Activated CD8-positive, alpha-beta T cell treated with anti-CD3 and anti-CD28 coated beads for 36 hours (primary cell): ENCODE measurements around the gene SCAF4. TPM values are rescaled to one million over a fixed set of nuclear protein-coding genes. Genes with fewer than 3 reads are reported as not detected.

Experiments used
- ATAC-seq: fragments of 200-7000 bp; cut with Tn5 transposase; one replicate; pipeline ENCODE4 v1.10.0; 2021; ENCODE audit warnings: mild to moderate bottlenecking, moderate library complexity
- CTCF ChIA-PET: fragments of 350-600 bp; sonication (Branson Sonifier 250); formaldehyde crosslinking; loops from one replicate; lab custom pipeline; 2021; ENCODE audit warnings: antibody characterized with exemption; lab: Charles Lee
- POLR2A ChIA-PET: fragments of 350-600 bp; sonication (Branson Sonifier 250); formaldehyde crosslinking; loops from one replicate; lab custom pipeline; 2021; ENCODE audit warnings: antibody characterized with exemption; lab: Charles Lee
- DNase-seq: peaks from one replicate; pipeline ENCODE4 v3.0.0-alpha.2; 2020
- H3K27ac Mint-ChIP-seq: one replicate; pipeline ENCODE4 v1.8.0; 2021; ENCODE audit warnings: mild to moderate bottlenecking, mixed read lengths
- H3K27me3 Mint-ChIP-seq: one replicate; pipeline ENCODE4 v1.8.0; 2021; ENCODE audit warnings: mixed read lengths
- H3K36me3 Mint-ChIP-seq: one replicate; pipeline ENCODE4 v1.8.0; 2021; ENCODE audit warnings: low read depth, mixed read lengths
- H3K4me1 Mint-ChIP-seq: one replicate; pipeline ENCODE4 v1.8.0; 2021; ENCODE audit warnings: low read depth, mixed read lengths
- H3K4me3 Mint-ChIP-seq: one replicate; pipeline ENCODE4 v1.8.0; 2021; ENCODE audit warnings: mild to moderate bottlenecking, moderate library complexity, mixed read lengths
- H3K9me3 Mint-ChIP-seq: one replicate; pipeline ENCODE4 v1.8.0; 2021; ENCODE audit warnings: mixed read lengths
- intact Hi-C: fragments of 100-400 bp; cut with micrococcal nuclease; formaldehyde crosslinking; loops from one replicate; pipeline ENCODE4 v1.10.0; 2022
- total RNA-seq, 2 experiments: library from RNA; stranded (reverse); gene quantifications; one replicate each; pipeline ENCODE4 v1.2.3, GENCODE V29; 2021
- TF ChIP-seq, protein P1 (sequence below): fragments of 200-600 bp; IDR thresholded peaks from one replicate; pipeline ENCODE4 v1.8.0; 2022; ENCODE audit warnings: antibody characterized with exemption, mild to moderate bottlenecking

The SCAF4 gene
- total RNA-seq, 2 experiments from 2014 or later, result 48.6 to 49.3 TPM

DNA sequence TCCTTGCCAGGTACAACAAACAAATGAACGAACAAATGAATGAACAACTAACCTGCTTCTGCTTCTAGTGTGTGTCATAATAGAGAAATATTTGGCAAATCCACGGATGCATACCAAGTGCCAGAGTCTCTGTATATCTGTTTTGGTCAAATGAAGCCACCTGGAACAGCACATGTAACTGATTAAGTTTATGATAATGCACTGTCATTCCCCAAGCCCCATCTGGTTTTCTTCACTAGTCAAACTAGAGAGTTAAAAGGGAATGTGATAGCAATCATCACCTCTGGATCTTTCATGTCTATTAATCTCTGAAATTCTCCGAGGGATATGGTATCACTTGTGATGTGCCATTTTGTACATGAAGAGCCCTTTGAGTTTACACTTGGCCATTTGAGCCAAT, 21.0 kb upstream of the SCAF4 start:
- ATAC-seq (no peak), DNase-seq (no peak)
- H3K9me3 Mint-ChIP-seq, result no peaks in the 10 kb centered on the region
- CTCF ChIA-PET, result no interaction called here
- H3K27me3 Mint-ChIP-seq, result peaks cover 2% of the 10 kb centered on the region
- intact Hi-C loops, result no loop called here
- H3K4me1 Mint-ChIP-seq, result no peaks in the 10 kb centered on the region
- H3K36me3 Mint-ChIP-seq, result no peaks in the 10 kb centered on the region
- no peak overlapping the region for H3K27ac Mint-ChIP-seq
- POLR2A ChIA-PET, result no interaction called here
- TF ChIP-seq, protein P1, sequence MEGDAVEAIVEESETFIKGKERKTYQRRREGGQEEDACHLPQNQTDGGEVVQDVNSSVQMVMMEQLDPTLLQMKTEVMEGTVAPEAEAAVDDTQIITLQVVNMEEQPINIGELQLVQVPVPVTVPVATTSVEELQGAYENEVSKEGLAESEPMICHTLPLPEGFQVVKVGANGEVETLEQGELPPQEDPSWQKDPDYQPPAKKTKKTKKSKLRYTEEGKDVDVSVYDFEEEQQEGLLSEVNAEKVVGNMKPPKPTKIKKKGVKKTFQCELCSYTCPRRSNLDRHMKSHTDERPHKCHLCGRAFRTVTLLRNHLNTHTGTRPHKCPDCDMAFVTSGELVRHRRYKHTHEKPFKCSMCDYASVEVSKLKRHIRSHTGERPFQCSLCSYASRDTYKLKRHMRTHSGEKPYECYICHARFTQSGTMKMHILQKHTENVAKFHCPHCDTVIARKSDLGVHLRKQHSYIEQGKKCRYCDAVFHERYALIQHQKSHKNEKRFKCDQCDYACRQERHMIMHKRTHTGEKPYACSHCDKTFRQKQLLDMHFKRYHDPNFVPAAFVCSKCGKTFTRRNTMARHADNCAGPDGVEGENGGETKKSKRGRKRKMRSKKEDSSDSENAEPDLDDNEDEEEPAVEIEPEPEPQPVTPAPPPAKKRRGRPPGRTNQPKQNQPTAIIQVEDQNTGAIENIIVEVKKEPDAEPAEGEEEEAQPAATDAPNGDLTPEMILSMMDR, result no peak
- H3K4me3 Mint-ChIP-seq, result no peak overlapping the region

DNA sequence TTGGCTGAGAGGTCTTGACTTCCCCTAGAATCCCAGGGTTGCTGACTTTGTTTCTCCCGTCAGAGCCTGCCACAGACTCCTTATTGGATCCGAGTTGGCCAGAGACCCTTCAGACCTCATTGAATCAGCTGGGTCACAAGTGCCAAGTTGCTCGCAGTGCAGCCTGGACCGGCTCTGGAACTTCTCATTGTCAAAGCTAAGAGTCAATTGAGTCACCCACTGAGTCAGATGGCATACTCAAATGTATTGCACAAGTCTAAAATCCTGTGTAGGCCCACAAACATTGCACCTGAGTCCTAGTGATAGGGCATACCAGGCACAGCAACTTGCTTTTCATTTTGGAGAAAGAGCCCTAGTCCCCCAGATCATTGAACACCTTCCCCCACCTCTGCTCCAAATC, 20.4 kb upstream of the SCAF4 start:
- no peak for DNase-seq
- intact Hi-C loops, result no loop called here
- H3K27ac Mint-ChIP-seq, result no peak overlapping the region
- no peaks in the 10 kb centered on the region for H3K36me3 Mint-ChIP-seq
- no peak overlapping the region for H3K4me3 Mint-ChIP-seq
- no peaks in the 10 kb centered on the region for H3K9me3 Mint-ChIP-seq
- peaks cover 4% of the 10 kb centered on the region for H3K27me3 Mint-ChIP-seq
- TF ChIP-seq, protein P1, result no peak
- H3K4me1 Mint-ChIP-seq, result no peaks in the 10 kb centered on the region
- ATAC-seq, result no peak
- ChIA-PET CTCF (no interaction called here), POLR2A (no interaction called here)

DNA sequence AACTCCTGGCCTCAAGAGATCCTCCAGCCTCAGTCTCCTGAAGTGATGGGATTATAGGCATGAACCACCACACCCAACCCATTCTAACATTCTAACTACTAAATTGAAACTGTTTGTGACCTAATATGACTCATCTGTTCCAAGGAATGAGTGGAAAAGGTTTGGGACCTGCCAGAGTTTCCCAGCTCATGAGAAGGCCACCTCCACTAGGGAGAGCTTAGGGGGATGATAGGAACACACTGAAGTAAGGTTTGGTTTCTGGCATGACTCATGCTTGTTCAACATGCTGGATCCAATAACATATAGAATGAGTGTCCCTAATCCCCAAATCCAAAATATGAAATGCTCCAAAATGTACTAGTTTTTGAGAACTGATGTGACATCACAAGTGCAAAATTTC, 18.9 kb upstream of the SCAF4 start:
- no peaks in the 10 kb centered on the region for H3K4me1 Mint-ChIP-seq
- intact Hi-C loops, result no loop called here
- no peak overlapping the region for H3K27ac Mint-ChIP-seq
- ChIA-PET CTCF (no interaction called here), POLR2A (no interaction called here)
- DNase-seq (no peak), ATAC-seq (no peak)
- peaks cover 6% of the 10 kb centered on the region for H3K9me3 Mint-ChIP-seq
- peaks cover 6% of the 10 kb centered on the region for H3K36me3 Mint-ChIP-seq
- TF ChIP-seq, protein P1, result no peak
- peaks cover 4% of the 10 kb centered on the region for H3K27me3 Mint-ChIP-seq
- H3K4me3 Mint-ChIP-seq, result no peak overlapping the region

DNA sequence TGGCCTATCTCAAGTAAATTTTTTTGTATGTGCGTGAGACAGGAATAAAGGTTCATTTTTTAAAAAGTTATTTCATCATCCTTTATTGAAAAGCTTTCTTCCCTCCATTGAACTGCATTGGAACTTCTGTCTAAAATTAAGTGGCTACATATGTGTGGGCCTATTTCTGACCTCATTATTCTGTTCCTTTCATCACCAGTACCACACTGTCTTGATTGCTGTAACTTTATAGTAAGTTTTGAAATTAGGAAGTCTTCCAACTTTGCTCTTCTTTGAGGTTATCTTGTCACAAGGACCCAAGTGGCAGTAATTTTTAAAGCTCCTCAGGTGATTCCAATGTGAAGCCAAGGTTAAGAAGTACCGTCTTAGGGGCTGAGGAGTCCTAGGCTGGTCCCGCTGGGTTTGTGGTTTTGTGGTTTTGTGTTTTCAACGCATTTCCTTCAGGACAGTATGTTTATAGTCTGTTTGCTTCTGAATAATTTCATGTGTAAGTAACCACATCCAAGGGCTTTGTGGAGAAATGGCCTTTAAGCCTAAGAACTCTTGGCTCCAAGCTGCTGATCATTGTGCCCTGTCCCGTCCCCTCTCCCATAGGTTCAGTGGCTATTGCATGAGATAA, 12.4 kb upstream of the SCAF4 start:
- intact Hi-C loops, result no loop called here
- ChIA-PET CTCF (interaction anchor here (0.6 to 1.7 kb wide), 2 partner anchors 16 to 626 kb away, joined by 3 read pairs; no protein-coding TSS in a partner anchor), POLR2A (no interaction called here)
- Mint-ChIP-seq H3K27ac (no peak overlapping the region), H3K36me3 (peaks cover 10% of the 10 kb centered on the region), H3K4me3 (no peak overlapping the region), H3K4me1 (no peaks in the 10 kb centered on the region), H3K27me3 (peaks cover 2% of the 10 kb centered on the region), H3K9me3 (peaks cover 9% of the 10 kb centered on the region)
- ATAC-seq (no peak), DNase-seq (no peak)
- TF ChIP-seq, protein P1, result no peak

DNA sequence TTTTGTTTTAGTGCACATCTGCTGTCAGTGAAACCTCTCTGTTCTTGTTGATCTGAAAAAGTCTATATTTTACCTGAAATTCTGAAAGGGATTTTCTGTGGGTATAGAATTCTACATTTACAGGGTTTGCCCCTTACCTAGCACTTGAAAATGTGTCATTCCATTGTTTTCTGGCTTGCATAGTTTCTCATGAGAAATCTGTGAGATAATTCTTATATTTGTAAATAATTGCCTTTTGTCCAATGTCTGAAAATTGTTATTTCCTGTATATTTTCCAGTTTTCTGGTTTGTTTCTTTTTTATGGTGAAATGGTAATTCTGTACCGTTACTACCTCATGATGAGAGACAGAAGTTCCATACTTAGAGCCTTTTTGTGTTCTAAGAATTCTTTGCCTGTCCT, 11.8 kb upstream of the SCAF4 start:
- Mint-ChIP-seq H3K36me3 (peaks cover 10% of the 10 kb centered on the region), H3K27me3 (peaks cover 2% of the 10 kb centered on the region), H3K4me3 (no peak overlapping the region), H3K9me3 (peaks cover 9% of the 10 kb centered on the region), H3K27ac (no peak overlapping the region), H3K4me1 (no peaks in the 10 kb centered on the region)
- intact Hi-C loops, result no loop called here
- ChIA-PET CTCF (interaction anchor here (1.7 kb wide), 1 partner anchor 16 kb away, joined by 3 read pairs; no protein-coding TSS in a partner anchor), POLR2A (no interaction called here)
- no peak for DNase-seq
- ATAC-seq, result no peak
- TF ChIP-seq, protein P1, result no peak
